Measurements from ENCODE around the gene PET100.

Gene PET100

DNA sequence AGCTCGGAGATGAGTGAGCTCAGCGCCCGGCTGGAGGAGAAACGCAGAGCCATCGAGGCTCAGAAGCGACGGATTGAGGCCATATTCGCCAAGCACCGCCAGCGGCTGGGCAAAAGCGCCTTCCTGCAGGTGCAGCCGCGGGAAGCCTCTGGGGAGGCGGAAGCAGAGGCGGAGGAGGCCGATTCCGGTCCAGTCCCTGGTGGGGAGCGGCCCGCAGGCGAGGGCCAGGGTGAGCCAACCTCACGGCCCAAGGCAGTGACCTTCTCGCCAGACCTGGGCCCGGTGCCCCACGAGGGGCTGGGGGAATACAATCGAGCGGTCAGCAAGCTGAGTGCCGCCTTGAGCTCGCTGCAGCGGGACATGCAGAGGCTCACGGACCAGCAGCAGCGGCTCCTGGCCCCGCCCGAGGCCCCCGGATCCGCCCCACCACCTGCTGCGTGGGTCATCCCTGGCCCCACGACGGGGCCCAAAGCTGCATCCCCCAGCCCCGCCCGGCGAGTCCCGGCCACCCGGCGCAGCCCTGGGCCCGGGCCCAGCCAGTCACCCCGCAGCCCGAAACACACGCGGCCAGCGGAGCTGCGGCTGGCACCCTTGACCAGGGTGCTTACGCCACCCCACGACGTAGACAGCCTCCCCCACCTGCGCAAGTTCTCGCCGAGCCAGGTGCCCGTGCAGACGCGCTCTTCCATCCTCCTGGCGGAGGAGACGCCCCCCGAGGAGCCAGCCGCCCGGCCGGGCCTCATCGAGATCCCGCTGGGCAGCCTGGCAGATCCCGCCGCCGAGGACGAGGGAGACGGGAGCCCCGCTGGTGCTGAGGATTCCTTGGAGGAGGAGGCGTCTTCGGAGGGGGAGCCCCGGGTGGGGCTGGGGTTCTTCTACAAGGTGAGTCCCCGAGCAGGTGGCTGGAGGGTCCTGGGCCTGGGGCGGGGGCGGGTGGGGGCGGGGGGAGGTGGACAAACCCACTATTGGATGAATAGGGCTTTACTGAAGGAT lies 17.0 kb upstream of the PET100 start:
- DNase-seq: no peak

DNA sequence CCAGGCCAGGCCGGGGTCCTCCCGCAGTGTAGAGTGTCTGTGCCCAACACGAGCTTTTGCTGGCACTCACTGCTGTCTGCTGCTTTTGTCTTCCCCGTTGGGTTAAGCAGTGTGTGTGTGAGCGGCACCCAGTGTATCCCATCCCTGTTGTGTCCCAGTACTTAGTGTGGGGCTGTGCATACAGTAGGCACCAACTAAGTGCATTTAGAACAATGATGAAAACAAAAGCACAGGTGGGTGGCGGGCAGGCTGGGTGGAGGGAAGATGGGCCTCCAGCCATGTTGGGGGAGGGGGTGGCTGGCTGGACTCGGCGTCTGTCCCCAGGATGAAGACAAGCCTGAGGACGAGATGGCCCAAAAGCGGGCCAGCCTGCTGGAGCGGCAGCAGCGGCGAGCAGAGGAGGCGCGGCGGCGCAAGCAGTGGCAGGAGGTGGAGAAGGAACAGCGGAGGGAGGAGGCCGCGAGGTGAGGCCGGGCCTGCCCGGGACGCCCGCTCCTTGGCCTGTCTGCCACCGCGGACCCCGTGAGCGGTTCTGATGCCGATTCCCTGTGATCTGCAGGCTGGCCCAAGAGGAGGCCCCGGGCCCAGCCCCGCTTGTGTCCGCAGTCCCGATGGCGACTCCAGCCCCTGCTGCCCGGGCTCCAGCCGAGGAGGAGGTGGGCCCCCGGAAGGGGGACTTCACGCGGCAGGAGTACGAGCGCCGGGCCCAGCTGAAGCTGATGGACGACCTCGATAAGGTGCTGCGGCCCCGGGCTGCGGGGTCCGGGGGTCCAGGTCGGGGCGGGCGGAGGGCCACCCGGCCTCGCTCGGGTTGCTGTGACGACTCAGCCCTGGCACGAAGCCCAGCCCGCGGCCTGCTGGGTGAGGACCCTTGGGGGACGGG lies 14.5 kb upstream of the PET100 start:
- no peak for DNase-seq

DNA sequence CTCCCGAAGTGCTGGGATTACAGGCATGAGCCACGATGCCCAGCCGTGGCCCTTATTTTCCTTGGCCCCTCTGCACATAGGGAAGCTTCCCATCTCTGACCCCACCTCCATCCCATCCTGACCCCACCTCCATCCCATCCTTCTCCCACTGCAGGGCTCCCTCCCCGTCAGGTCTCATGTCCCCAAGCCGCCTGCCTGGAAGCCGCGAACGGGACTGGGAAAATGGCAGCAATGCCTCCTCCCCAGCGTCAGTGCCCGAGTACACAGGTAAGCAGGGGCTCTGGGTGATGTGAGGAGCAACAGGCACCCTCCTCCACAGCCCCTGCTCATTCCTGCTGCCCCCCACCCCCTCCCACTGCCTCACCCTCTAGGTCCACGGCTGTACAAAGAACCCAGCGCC lies 12.4 kb upstream of the PET100 start:
- DNase-seq: no peak

DNA sequence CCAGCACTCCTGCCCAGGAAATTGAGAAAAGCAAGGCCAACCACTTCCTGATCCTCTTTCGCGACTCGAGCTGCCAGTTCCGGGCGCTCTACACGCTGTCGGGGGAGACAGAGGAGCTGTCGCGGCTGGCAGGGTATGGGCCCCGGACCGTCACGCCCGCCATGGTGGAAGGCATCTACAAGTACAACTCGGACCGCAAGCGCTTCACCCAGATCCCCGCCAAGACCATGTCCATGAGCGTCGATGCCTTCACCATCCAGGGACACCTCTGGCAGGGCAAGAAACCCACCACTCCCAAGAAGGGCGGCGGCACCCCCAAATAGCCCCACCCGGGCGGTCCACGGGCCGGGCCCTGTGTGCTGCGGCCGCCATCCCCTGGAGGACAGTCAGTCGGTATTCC lies 11.9 kb upstream of the PET100 start:
- DNase-seq: no peak

DNA sequence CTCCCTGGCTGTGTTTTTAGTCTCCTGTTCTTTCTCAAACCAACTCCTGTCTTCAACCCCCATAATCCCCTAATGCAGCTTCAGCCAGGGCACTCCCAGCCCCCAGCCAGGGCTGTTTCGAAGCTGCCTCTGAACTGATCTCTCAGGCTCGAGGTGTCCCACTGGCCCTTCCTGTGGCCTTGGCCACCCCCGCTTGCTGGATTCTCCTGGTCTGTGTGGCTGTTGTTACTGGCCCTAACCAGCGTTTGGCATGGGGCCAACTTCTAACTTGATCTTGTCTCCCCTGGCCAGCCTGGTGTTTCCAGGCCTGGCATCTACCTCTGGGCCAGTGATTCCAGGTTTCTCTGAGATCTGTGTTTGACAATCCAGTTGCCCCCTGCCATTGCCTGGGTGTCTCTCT lies 11.2 kb upstream of the PET100 start:
- no peak for DNase-seq

DNA sequence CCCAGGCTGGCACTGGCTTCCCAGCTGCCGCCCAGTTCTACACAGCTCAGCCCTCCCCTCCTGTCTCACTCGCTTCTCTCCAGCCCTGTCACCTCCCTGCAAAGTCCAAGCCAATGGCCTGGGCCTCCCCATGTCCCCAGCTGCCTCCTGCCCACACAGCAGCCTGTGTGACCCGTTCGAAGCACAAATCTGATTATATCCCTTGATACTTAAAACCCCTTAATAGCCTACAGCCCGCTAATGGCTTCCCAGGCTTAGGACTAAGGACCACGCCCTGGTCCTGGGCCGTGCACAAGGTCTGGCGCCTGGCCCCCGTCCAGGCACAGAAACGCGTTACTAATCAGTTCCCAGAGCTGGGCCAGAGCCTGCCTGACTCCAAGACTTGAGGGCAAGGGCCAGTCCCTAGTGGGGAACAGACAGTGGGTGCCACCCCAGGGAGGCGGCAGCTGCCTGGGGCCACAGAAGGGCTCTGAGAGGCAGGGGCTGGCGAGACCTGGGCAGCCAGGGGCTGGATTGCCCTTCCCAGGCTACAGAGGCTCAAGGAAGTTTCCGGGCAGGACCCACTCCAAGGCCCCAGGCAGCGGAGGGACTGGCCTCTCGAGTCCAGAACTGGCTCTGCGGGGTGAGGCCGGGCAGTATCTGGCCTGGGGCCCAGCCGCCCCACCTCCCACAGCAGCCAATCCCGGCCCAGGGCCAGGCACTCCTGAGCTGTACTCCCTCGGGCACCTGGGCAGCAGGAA lies 10.7 kb upstream of the PET100 start:
- no peak for DNase-seq

DNA sequence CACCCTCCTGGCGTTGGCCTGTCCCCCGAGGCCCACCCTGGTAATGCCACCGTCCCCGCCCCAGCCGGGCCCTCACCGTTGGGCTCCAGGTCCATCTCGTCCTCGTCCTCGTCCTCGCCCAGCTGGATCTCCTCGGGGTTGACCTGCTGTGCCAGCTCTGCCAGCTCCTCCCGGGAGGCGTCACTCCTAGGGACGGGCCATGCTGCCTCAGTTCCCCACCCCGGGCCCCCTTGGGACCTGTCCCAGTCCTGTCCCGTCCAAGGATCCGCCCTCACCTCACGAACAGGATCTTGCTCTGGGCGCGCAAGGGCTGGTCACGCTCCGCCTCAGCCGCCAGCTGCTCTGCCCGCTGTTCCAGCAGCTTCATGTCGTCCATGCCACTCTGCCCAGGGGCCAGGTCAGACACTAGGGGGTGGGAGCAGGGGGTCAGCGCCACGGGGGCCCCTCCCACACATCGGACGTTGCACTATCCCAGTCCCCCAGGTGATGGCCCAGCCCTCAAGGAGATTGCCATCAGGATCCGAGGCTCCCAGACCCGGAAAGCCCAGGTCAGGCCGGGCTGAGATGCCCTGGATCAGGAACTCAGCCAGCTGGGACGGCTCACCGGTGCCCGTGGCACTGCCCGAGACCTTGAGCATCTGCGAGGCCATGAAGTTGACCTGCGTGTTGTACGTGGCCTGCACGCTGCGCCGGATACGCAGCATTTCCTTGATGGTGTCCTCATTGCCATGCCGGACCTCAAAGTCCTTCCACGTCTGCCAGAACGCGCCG lies 9.7 kb upstream of the PET100 start:
- DNase-seq: no peak

DNA sequence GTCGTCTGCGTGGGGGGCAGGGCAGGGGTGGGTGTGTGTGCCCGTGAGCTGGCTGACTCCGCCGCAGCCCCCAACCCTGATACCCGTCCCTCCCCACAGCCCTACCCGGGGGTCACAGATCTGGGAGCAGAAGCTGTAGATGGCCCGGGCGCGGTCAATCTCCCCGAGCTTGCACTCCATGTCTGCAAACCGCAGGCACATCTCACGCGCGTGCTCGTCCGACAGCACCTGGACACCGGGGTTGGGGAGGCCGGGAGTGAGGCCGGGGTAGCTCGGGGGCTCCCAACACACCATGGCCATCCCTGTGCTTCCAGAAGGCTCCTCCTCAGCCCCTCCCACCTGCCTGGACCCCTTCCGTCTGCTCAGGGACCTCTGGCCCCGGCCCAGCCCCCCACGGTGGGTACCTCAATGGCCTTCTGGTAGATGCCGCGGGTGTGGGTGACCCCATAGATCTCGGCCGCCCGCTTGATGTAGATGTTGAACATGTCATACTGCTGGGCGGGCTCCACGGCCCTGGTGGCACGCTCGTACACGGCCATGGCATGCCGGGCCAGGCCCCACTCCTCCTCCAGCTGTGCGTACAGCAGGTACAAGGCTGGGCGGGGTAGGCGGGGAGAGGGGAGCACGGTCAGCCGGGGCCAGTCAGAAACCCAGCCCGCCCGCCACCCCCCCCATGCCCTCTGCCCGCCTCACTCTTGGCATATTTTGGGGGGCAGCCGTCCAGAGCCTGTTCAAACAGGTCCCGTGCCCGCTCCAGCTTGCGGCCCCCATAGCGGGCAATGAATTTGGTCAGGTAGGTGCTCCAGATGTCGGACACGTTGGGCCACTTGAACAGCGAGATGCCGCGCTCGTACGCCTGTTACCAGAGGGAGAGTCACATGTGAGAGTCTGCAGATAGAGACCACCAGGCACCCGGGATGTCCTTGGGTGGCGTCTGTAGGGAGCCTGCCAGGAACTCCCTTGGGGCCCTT lies 8.9 kb upstream of the PET100 start:
- DNase-seq: no peak

DNA sequence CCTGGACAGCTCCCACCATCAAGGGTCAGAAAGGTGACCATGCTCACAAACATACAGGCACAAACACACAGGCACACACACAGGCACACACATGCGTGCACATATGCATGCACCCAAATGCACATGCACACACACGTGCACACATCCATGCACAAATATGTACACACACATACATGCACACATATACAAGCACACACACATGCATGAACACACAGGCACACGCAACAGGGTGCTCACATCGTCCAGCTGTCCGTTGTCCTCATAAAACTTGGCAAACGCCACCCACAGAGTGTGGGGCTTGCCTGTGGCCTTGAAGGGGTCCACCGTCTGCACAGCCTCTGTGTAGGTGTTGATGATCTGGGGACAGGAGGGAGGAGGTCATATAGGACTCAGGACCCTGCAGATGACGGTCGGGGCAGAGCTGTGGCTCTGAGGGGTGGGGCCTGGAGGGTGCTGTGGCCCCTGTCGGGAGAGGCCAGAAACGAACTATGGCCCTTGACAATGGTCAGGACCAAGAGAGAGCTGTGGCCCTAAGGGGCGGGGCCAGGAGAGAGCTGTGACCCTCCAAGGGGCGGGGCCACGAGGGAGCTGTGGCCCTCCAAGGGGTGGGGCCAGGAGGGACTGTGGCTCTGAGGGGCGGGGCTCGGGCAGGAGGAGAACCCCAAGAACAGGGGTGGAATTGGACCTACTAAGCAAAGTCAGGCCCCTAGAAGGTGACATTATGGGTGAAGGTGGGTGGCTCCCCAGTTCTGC lies 6.5 kb upstream of the PET100 start:
- no peak for DNase-seq

DNA sequence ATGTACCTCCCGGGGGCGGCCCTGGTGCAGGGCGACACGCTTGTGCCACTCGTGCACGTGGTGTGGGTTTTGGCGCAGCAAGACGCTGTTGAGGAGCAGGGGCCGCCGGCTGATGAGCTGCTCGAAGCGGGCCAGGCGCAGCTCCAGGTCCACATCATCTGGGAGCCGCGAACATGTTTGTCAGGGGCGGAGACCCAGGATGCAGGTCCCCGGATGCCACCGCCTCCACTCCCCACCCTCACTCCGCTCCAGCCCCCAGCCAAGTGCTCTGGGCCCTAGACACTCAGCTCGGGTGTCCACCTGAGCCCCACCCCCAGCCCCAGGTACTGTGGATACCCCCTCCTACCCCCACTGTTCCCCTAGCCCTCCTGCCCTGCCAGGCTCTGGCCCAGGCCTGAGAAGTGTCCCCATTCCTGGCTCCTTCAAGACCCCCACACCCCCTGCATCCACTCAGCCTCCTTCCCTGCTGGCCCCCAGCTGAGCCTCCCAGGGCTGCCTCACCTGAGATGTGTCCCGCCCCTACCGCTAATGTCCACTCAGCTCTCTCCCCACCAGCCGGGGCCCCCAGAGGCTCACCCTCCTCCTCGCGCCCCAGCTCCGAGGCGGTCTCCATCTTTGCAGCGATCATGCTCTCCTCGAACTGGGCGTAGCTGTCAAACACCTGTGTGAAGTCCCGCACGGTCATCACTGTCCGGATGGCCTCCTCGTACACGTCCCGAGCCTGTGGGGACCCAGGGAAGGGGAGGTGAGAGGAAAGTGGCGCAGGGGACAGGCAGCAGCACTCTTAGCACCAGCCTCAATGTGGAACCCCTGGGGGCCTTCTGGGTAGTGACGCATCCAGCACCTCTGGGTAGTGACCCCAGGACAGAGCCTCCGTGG lies 5.6 kb upstream of the PET100 start:
- DNase-seq: no peak

DNA sequence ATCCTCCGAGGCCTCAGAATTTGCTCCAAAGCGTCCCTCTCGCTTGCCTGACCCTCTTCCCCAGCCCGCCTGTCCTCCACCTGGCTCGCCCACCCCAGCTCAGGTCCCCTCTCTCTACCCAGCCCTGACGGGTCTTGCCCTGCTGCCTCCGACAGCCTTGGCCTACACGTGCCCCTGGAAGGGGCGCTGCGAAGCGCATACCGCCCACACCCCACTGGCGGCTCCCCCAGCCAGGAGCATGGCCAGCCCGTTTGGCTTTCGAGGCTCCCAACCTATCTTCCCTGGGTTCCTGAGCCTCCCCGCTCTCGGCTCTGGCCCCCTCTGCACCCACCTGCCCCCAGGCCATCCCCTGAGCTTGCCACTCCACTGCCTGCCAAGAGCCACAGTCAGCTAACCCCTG lies 4.8 kb upstream of the PET100 start:
- no peak for DNase-seq

DNA sequence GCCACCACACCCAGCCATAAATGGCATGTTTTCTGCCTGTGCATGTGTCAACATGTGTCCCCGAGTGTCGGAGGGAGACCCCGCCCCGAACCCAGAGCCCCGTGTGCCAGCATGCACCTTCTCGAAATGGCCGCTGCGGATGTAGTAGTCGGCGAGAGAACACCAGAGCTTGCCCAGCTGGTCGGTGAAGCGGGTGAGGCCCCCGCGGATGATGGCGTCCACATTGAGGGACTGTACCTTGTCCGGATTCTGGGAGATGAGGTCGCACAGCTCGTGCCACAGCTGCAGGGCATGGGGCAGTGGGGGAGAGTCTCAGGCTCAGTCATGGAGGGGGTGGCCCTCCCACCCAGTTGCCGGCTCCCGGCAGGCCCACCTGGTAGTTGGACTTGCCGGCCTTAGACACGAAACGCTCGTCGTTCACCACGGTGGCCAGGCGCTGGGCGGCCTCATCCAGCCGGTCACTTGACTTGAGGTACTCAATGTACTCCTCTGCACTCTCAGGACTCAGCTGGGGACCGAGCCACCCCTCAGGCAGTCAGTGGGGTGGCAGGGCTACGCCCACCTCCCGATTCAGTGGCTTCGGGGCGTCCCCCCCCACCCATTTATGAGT lies 3.7 kb upstream of the PET100 start:
- DNase-seq: no peak

DNA sequence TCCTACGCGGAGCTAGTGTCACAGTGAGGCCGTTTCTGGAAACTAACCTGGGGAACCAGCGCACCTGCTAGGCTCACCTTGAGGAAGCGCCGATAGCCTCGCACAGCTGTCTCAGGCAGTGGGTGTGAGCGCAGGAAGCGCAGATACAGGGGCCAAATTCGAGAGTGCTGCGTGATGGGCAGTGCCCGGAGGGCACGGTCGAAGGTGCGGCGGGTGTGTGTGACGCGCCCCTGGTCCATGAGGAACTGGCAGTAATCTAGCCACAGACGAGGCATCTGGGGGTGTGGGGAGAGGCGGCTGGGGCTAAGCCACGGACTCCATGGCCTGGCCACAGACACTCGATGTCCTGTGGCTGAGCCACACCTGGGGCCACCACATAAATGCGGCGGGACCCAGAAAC lies 2.4 kb upstream of the PET100 start:
- no peak for DNase-seq

DNA sequence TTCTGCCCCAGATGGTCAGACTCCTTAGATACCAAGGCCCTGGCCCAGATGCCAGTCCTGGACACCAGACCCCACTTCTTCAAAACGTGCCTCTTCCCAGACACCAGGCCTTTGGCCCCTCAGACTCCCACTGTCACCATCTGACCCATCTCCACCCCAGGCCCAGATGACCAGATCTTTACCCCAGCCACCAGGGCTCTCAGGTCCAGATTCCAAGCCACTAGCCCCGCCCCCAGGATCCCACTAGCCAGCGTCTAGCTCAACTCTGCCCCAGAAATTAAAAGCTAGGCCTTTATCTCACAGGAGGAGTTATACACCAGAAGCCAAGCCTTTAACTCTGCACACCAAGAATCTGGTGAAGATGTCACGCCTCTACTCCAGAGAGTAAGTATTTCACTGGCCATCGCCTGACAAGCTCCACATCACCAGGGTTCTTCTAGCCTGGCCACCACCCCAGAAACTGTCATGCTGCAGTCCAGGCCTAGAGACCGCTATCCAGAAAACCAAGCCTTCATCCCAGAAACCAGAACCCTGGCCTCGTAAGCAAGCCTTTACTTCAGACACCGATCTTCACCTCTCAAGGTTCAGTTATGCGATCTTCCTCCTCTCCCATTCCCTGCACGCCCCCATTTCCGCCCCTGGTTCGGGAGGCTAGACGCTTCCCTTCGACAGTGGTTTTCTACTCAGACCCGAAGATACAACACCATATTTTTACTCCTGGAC lies 843 bp upstream of the PET100 start:
- DNase-seq: no peak

DNA sequence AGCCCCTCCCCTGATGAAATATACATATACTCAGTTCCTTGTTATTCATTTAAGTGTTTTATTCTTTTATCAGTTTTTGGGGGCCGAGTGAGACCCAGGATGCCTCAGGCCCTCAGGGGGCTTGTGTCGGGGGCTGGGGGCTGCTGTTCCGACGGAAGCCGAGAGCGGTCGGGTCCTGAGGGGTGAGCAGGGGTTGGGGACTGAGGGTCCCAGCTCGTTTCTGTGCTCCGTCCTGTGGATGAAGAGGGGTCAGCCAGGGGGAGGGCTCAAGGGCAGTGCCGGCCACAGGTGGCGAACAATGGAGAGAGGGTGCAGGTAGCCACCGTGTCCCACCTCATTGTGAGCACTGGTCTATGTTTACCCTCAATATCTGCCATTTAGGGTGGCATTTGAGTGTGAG lies 2.0 kb downstream of the PET100 start:
- DNase-seq: no peak

DNA sequence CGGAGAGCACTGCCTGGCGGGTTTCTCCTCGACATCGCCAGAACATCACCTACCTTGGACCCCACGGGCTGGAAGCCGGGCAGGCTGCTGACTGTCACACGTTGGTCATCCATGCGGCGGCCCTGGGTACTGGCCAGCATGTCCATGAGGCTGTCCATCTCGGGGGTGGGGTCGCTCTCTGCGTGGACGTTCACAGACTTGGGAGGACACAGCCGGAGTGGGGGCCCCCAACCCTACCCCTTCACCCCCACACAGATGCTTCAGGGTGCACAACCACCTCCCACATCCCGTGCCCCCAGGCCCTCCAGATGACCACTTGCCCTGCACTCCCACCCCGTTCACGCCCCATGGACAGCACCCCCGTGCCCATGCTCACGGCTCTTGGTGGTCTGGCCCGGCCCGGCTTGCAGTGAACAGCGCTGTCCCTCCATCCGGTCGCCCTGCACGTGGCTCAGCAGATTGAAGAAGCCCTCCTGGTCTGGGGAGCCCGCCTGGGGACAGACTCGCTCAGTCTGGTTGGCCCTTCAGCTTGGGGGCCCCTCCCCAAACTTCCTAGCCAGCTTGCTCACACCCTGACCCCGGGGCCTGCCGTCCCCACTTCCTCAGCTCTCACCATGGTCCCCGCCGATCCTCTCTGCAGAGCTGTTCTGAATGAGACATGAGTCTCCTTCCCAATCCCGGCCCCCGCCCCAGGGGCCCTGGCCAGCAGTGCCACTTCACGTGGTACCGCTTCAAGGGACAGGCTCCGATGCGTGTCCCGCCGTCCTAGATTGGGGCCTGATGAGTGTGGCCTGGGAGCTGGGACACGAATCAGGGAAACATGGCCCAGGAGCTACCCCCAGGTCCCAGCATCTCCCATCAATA lies 3.0 kb downstream of the PET100 start:
- no peak for DNase-seq

DNA sequence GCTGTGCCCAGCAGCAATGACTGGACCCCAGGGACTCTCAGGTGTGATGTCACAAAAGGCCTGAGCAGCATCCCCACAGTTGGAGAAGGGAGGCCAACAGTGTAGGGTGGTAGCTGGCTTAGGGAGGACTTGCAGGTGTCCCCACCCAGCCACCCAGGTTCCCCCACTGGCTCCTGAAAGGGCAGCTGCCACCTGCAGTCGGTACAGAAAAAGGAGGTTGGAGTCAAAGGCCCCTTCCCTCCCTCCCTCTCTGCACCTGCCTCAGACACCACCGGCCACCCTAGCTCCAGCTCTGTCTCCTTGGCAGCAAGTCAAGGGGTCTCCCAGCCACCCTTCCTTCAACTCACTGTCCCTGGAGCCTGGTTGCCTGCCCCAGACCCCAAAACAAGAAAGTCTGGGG lies 4.1 kb downstream of the PET100 start, which contains the start of gene PCP2:
Gene PCP2 (minus strand): TSS at position 22 of the 400 bp plus-strand sequence. CDS start 262 bp downstream, outside the sequence.
- no peak for DNase-seq

All from SW 1271 (cell line).